HCT116 (cell line): Measurements from ENCODE around the gene PMEPA1. TPM values are rescaled to one million over a fixed set of nuclear protein-coding genes. Genes with fewer than 3 reads are reported as not detected.

Experiments
- ATAC-seq: fragments of 200-7000 bp; cut with Tn5 transposase; 2 replicates; pipeline ENCODE4 v1.9.1; 2020; ENCODE audit warnings: mild to moderate bottlenecking, moderate library complexity
- BruUV-seq: library from RNA; stranded (reverse); fragments of 400-500 nt; replicated peaks from 2 replicates; lab custom pipeline; 2021; lab: Mats Ljungman, UMichigan
- CTCF ChIA-PET: fragments of 300-600 bp; sonication (Branson Sonifier 250); formaldehyde crosslinking; loops from one replicate; lab custom pipeline; 2021; ENCODE audit warnings: antibody characterized with exemption; lab: Charles Lee
- POLR2A ChIA-PET: fragments of 300-600, 350-600 bp; sonication (Branson Sonifier 250); formaldehyde crosslinking; loops from one replicate; lab custom pipeline; 2021; ENCODE audit warnings: antibody characterized with exemption; lab: Charles Lee
- RAD21 ChIA-PET, 2 experiments: fragments of 300-600 bp; sonication (Branson Sonifier 250); formaldehyde crosslinking; loops; one replicate each; lab custom pipeline; 2023; ENCODE audit warnings: low total read pairs in 2 of 2; ENCODE audit not compliant: uncharacterized antibody in 2 of 2, unreplicated experiment in 2 of 2, low non-redundant PET in 1 of 2; lab: Charles Lee
- DNase-seq: peaks from one replicate; pipeline ENCODE4 v3.0.0-alpha.2; 2010; ENCODE audit warnings: low read depth, low spot score
- H2AFZ ChIP-seq: fragments of 200-600 bp; shearing (Covaris generic), sonication (generic); 2 replicates; pipeline ENCODE4 v1.6.1; 2017; ENCODE audit warnings: low read depth, mixed run types, mixed read lengths, antibody characterized with exemption, low read length; ENCODE audit not compliant: poor library complexity, severe bottlenecking
- H3K27ac ChIP-seq: 2 replicates; pipeline ENCODE4 v1.5.1; 2012; ENCODE audit warnings: low read depth, low read length
- H3K27me3 ChIP-seq: fragments of 200-600 bp; sonication (generic); 2 replicates; pipeline ENCODE4 v1.6.1; 2016; ENCODE audit warnings: mixed run types, low read length, mixed read lengths; ENCODE audit not compliant: insufficient read depth
- H3K36me3 ChIP-seq, 2 experiments: fragments of 200-500 bp in 1 of 2; fragments of 200-600 bp in 1 of 2; sonication (Bioruptor generic) in 1 of 2; sonication (generic) in 1 of 2; 2 replicates each; pipeline versions ENCODE4 v1.5.1 to v1.6.1; 2014 to 2016; ENCODE audit warnings: low read length in 2 of 2, inconsistent platforms in 1 of 2, mixed read lengths in 1 of 2, mixed run types in 1 of 2; ENCODE audit not compliant: insufficient read depth in 2 of 2, control insufficient read depth in 1 of 2
- H3K4me1 ChIP-seq, 2 experiments: fragments of 200-600 bp in 1 of 2; sonication (generic) in 1 of 2; 2 replicates each; pipeline versions ENCODE4 v1.5.1 to v1.6.1; 2012 to 2017; ENCODE audit warnings: low read length in 2 of 2, inconsistent platforms in 1 of 2, mild to moderate bottlenecking in 1 of 2, mixed read lengths in 1 of 2, mixed run types in 1 of 2, moderate library complexity in 1 of 2; ENCODE audit not compliant: insufficient read depth in 2 of 2, control insufficient read depth in 1 of 2
- H3K4me2 ChIP-seq: fragments of 200-600 bp; sonication (generic); 2 replicates; pipeline ENCODE4 v1.6.1; 2017; ENCODE audit warnings: mixed run types, low read length, mixed read lengths
- H3K4me3 ChIP-seq, 2 experiments: fragments of 200-600 bp in 1 of 2; sonication (generic) in 1 of 2; replicated peaks in 1 of 2; 2 replicates each; pipeline ENCODE4 v1.5.1; 2011 to 2016; ENCODE audit warnings: low read length in 2 of 2, control low read depth in 1 of 2, low read depth in 1 of 2, mild to moderate bottlenecking in 1 of 2, mixed read lengths in 1 of 2, mixed run types in 1 of 2
- H3K79me2 ChIP-seq: fragments of 200-600 bp; sonication (generic); 2 replicates; pipeline ENCODE4 v1.6.1; 2017; ENCODE audit warnings: mild to moderate bottlenecking, mixed run types, low read length, moderate library complexity, mixed read lengths; ENCODE audit not compliant: insufficient read depth
- H3K9ac ChIP-seq: fragments of 200-600 bp; sonication (generic); 2 replicates; pipeline ENCODE4 v1.6.1; 2016; ENCODE audit warnings: low read length, mixed read lengths
- H3K9me2 ChIP-seq: fragments of 200-600 bp; sonication (generic), shearing (Covaris generic); 2 replicates; pipeline ENCODE4 v1.6.1; 2017; ENCODE audit warnings: mixed run types, mild to moderate bottlenecking, moderate library complexity; ENCODE audit not compliant: insufficient read depth
- H3K9me3 ChIP-seq, 2 experiments: fragments of 200-500 bp in 1 of 2; fragments of 200-600 bp in 1 of 2; sonication (Bioruptor generic) in 1 of 2; sonication (generic) in 1 of 2; 2 replicates each; pipeline ENCODE4 v1.6.1; 2014 to 2017; ENCODE audit warnings: low read length in 2 of 2, mixed read lengths in 2 of 2, inconsistent platforms in 1 of 2, low read depth in 1 of 2, mild to moderate bottlenecking in 1 of 2, mixed run types in 1 of 2, moderate library complexity in 1 of 2; ENCODE audit not compliant: control insufficient read depth in 1 of 2, insufficient read depth in 1 of 2
- H4K20me1 ChIP-seq: fragments of 200-600 bp; sonication (generic), shearing (Covaris generic); 2 replicates; pipeline ENCODE4 v1.6.1; 2017; ENCODE audit warnings: mixed run types, mild to moderate bottlenecking, moderate library complexity; ENCODE audit not compliant: insufficient read depth
- EGR1 ChIP-seq: IDR thresholded peaks from 2 replicates; pipeline ENCODE4 v1.6.1; 2012; ENCODE audit warnings: low read depth
- ELF1 ChIP-seq: IDR thresholded peaks from 2 replicates; pipeline ENCODE4 v1.6.1; 2012; ENCODE audit warnings: low read depth, borderline replicate concordance
- EZH2 ChIP-seq: fragments of 200-600 bp; sonication (generic); IDR thresholded peaks from 2 replicates; pipeline ENCODE4 v1.6.1; 2017; ENCODE audit warnings: antibody characterized with exemption, mixed run types
- EZH2phosphoT487 ChIP-seq: fragments of 200-600 bp; IDR thresholded peaks from 2 replicates; pipeline ENCODE4 v1.6.1; 2018; ENCODE audit warnings: antibody characterized with exemption, borderline replicate concordance
- FOSL1 ChIP-seq: IDR thresholded peaks from 2 replicates; pipeline ENCODE4 v1.6.1; 2012; ENCODE audit warnings: low read depth
- JUND ChIP-seq: IDR thresholded peaks from 2 replicates; pipeline ENCODE4 v1.6.1; 2012
- SIN3A ChIP-seq: IDR thresholded peaks from 2 replicates; pipeline ENCODE4 v1.6.1; 2012; ENCODE audit warnings: low read depth
- SP1 ChIP-seq: IDR thresholded peaks from 2 replicates; pipeline ENCODE4 v1.6.1; 2012; ENCODE audit warnings: low read depth
- SRF ChIP-seq: IDR thresholded peaks from 2 replicates; pipeline ENCODE4 v1.6.1; 2012; ENCODE audit warnings: low read depth
- TCF7L2 ChIP-seq: IDR thresholded peaks from 2 replicates; pipeline ENCODE4 v1.7.0; 2011; ENCODE audit warnings: borderline replicate concordance, inconsistent platforms; ENCODE audit not compliant: insufficient read depth, insufficient read length; ENCODE audit errors: extremely low read depth
- ZNF274 ChIP-seq: fragments of 200-500 bp; sonication (Bioruptor generic); IDR thresholded peaks from 2 replicates; pipeline ENCODE4 v1.6.1; 2014; ENCODE audit warnings: mild to moderate bottlenecking, low read depth, low read length, inconsistent platforms
- intact Hi-C: fragments of 100-400 bp; cut with micrococcal nuclease; formaldehyde crosslinking; loops from 2 replicates; pipeline ENCODE4 v1.10.0; 2022
- total RNA-seq: library from RNA; stranded (reverse); gene quantifications from one replicate; pipeline ENCODE4 v1.2.1, GENCODE V29; 2021; ENCODE audit not compliant: unreplicated experiment
- TF ChIP-seq, protein P1 (sequence below), 3 experiments: fragments of 200-600 bp in 1 of 3; sonication (generic) in 1 of 3; IDR thresholded peaks in 2 of 3; conservative IDR thresholded peaks in 1 of 3; 2 replicates each; pipeline ENCODE4 v1.5.1; 2012 to 2017; ENCODE audit warnings: low read depth in 2 of 3, low read length in 2 of 3, antibody characterized with exemption in 1 of 3, borderline replicate concordance in 1 of 3, control low read depth in 1 of 3, mild to moderate bottlenecking in 1 of 3, mixed read lengths in 1 of 3, mixed run types in 1 of 3, moderate library complexity in 1 of 3; ENCODE audit not compliant: insufficient read depth in 1 of 3
- TF ChIP-seq, protein P2 (sequence below): IDR thresholded peaks from 2 replicates; pipeline ENCODE4 v1.6.1; 2012; ENCODE audit warnings: low read depth

The PMEPA1 gene
- total RNA-seq, 1 experiment from 2014 or later, result 0.64 TPM

DNA sequence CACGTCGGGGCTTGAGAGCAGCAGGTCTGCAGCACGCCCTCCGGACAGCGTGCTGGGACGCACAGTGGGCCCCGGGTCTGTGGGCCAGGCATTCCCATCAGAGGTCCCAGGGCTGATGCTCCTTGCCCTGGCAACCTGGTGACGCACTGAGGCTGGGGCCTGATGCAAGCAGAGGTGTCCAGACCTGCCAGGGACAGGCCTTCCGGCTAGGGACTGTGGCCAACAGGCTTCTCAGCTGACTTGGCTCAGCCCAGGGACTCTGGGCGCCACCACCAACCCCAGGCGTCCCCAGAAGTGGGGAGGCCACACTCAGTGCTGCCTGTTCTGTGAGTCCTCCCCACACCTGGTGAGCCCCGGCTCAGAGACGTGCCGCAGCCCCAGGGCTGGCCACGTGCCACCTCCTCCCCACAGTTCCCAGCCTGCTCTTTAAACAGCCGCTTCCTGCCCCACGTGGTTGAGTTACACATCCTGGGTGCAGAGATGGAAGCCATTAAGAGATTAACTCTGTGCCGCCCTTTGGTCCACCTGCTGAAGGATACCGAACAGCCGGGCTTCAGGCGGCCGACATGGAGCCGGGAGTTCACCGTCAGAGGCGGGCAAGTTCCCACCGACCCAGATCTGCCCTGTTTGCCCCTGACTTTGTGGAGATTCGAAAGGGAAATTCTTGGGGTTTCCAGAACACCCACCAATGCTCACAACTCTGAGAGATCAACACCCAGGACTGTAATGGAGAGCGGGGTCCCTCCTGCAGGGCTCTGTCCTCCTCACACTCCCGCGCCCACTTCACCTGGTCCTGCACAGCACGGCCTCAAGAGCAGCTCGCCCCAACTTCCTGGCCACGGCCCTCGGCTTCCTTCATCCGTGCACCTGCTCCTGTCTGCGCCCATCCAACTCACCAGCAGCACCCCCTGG, 52.0 kb downstream of the PMEPA1 start:
- Histone ChIP-seq H3K9me2 (no peaks in the 10 kb centered on the region), H3K36me3 (no peaks in the 10 kb centered on the region), H3K9ac (no peak overlapping the region), H3K79me2 (no peaks in the 10 kb centered on the region), H3K27me3 (0 out of 2 replicates have a peak, but pooled peaks cover 5% of the 10 kb centered on the region), H3K9me3 (no peaks in the 10 kb centered on the region; a peak in 1 of 4 replicates), H3K4me3 (no peak overlapping the region), H3K4me1 (no peaks in the 10 kb centered on the region), H3K4me2 (no peak overlapping the region), H2AFZ (no peak overlapping the region), H3K27ac (no peak overlapping the region), H4K20me1 (no peaks in the 10 kb centered on the region)
- no peak for ATAC-seq
- ChIA-PET CTCF (no interaction called here), POLR2A (no interaction called here), RAD21 (no interaction called here)
- intact Hi-C loops, result no loop called here
- TF ChIP-seq JUND, result no peak
- TF ChIP-seq TCF7L2, result peak; percentile 57
- TF ChIP-seq EZH2phosphoT487, result no peak
- BruUV-seq, result no TSS peak
- no peak for DNase-seq

DNA sequence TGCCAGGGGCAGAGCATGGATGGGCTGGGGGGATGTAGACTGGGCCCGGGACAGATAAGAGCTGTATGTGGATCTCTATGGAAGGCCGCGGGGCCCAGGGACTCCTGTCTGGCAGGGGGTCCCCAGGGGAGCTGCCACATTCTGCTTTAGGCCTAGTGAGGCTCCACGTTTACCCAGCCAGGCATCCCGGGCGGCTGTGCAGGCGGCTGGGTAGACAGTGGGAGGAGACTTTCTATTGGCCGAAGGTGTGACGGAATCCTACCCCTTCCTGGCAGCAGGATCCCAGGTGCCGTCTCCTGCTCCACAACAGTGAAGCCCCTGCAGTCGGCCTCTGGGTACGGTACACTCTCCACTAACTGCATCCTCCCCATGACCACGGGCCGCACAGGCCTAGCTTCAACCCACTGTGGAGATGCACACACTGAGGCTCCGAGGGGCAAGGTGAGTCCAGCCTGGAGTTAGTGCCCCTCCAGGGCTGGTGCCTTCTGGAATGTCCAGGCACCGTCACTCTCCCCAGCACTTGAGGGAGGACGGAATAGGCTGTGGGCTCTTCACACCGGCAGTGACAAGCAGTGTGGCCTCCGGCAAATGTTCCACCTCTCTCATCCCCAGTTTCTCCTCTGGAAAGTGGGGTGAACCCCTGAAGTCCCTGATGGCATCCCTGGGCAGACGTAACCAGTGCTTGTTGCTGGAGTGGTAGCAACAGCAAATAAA, 52.8 kb downstream of the PMEPA1 start:
- DNase-seq, result no peak
- no peaks in the 10 kb centered on the region for H3K36me3 ChIP-seq
- no peaks in the 10 kb centered on the region for H3K9me2 ChIP-seq
- no peak for ATAC-seq
- H4K20me1 ChIP-seq, result no peaks in the 10 kb centered on the region
- no peak overlapping the region for H3K27ac ChIP-seq
- BruUV-seq, result no TSS peak
- CTCF ChIA-PET, result interaction anchor here (0.7 kb wide), 1 partner anchor 34 kb away, joined by 3 read pairs; no protein-coding TSS in a partner anchor
- TF ChIP-seq, protein P1, sequence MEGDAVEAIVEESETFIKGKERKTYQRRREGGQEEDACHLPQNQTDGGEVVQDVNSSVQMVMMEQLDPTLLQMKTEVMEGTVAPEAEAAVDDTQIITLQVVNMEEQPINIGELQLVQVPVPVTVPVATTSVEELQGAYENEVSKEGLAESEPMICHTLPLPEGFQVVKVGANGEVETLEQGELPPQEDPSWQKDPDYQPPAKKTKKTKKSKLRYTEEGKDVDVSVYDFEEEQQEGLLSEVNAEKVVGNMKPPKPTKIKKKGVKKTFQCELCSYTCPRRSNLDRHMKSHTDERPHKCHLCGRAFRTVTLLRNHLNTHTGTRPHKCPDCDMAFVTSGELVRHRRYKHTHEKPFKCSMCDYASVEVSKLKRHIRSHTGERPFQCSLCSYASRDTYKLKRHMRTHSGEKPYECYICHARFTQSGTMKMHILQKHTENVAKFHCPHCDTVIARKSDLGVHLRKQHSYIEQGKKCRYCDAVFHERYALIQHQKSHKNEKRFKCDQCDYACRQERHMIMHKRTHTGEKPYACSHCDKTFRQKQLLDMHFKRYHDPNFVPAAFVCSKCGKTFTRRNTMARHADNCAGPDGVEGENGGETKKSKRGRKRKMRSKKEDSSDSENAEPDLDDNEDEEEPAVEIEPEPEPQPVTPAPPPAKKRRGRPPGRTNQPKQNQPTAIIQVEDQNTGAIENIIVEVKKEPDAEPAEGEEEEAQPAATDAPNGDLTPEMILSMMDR (IDR thresholded peaks at IDR 0.05 in 2 of 3, conservative IDR thresholded peaks at IDR 0.05 in 1 of 3; ENCODE audit: borderline replicate concordance in 1 of 3, insufficient read depth in 1 of 3, low read depth in 2 of 3, low read length in 2 of 3), result no peak
- TF ChIP-seq JUND (no peak), SIN3A (no peak), ELF1 (no peak), EZH2phosphoT487 (no peak), EZH2 (no peak), FOSL1 (no peak), EGR1 (no peak), ZNF274 (no peak), SP1 (no peak), SRF (no peak)
- TF ChIP-seq, protein P2, sequence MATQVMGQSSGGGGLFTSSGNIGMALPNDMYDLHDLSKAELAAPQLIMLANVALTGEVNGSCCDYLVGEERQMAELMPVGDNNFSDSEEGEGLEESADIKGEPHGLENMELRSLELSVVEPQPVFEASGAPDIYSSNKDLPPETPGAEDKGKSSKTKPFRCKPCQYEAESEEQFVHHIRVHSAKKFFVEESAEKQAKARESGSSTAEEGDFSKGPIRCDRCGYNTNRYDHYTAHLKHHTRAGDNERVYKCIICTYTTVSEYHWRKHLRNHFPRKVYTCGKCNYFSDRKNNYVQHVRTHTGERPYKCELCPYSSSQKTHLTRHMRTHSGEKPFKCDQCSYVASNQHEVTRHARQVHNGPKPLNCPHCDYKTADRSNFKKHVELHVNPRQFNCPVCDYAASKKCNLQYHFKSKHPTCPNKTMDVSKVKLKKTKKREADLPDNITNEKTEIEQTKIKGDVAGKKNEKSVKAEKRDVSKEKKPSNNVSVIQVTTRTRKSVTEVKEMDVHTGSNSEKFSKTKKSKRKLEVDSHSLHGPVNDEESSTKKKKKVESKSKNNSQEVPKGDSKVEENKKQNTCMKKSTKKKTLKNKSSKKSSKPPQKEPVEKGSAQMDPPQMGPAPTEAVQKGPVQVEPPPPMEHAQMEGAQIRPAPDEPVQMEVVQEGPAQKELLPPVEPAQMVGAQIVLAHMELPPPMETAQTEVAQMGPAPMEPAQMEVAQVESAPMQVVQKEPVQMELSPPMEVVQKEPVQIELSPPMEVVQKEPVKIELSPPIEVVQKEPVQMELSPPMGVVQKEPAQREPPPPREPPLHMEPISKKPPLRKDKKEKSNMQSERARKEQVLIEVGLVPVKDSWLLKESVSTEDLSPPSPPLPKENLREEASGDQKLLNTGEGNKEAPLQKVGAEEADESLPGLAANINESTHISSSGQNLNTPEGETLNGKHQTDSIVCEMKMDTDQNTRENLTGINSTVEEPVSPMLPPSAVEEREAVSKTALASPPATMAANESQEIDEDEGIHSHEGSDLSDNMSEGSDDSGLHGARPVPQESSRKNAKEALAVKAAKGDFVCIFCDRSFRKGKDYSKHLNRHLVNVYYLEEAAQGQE, result no peak
- TF ChIP-seq, all 23 proteins: peak for 0
- no peak overlapping the region for H3K4me3 ChIP-seq
- H3K9ac ChIP-seq, result no peak overlapping the region
- no peaks in the 10 kb centered on the region for H3K4me1 ChIP-seq
- H3K4me2 ChIP-seq, result no peak overlapping the region
- H3K9me3 ChIP-seq, result no peaks in the 10 kb centered on the region; a peak in 1 of 4 replicates
- intact Hi-C loops, result no loop called here
- ChIA-PET POLR2A (no interaction called here), RAD21 (no interaction called here)
- no peaks in the 10 kb centered on the region for H3K79me2 ChIP-seq
- no peak overlapping the region for H2AFZ ChIP-seq
- H3K27me3 ChIP-seq, result 0 out of 2 replicates have a peak, but pooled peaks cover 5% of the 10 kb centered on the region
